ENCODE measurements around the gene NR3C2.

DNA sequence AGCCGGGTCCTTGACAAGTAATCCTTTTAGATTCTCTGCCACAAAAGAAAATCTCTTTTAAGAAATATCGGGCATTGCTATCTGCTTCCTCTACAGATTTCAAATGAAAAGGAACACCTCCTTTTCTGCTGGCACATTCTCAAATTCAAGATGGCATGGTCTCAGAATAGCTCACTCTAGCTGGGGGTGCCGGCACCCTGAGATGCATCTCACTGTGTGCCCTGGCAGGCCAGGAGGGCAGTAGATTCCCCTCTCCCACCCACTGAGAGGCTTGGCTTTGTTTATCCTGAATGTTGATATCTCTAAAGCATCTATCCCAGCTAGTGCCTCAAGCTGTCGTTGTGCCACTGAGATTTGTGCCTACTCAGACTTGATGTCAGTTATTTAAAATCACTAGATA, 390.8 kb downstream of the NR3C2 start:
- TF ChIP-seq POLR2AphosphoS5 (IDR thresholded peaks at IDR 0.05), result no peak
- TF ChIP-seq, protein P1, sequence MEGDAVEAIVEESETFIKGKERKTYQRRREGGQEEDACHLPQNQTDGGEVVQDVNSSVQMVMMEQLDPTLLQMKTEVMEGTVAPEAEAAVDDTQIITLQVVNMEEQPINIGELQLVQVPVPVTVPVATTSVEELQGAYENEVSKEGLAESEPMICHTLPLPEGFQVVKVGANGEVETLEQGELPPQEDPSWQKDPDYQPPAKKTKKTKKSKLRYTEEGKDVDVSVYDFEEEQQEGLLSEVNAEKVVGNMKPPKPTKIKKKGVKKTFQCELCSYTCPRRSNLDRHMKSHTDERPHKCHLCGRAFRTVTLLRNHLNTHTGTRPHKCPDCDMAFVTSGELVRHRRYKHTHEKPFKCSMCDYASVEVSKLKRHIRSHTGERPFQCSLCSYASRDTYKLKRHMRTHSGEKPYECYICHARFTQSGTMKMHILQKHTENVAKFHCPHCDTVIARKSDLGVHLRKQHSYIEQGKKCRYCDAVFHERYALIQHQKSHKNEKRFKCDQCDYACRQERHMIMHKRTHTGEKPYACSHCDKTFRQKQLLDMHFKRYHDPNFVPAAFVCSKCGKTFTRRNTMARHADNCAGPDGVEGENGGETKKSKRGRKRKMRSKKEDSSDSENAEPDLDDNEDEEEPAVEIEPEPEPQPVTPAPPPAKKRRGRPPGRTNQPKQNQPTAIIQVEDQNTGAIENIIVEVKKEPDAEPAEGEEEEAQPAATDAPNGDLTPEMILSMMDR (IDR thresholded peaks at IDR 0.05), result no peak

All from prostate gland (tissue), 2 donors.